Nucleus accumbens (tissue), 56 donors: Measurements from ENCODE around the gene SLK.

ENCODE experiments used
- DNase-seq, 56 donors: peaks; one replicate each; lab custom pipeline; 2025; lab: John Stamatoyannopoulos, UW

The SLK gene

DNA sequence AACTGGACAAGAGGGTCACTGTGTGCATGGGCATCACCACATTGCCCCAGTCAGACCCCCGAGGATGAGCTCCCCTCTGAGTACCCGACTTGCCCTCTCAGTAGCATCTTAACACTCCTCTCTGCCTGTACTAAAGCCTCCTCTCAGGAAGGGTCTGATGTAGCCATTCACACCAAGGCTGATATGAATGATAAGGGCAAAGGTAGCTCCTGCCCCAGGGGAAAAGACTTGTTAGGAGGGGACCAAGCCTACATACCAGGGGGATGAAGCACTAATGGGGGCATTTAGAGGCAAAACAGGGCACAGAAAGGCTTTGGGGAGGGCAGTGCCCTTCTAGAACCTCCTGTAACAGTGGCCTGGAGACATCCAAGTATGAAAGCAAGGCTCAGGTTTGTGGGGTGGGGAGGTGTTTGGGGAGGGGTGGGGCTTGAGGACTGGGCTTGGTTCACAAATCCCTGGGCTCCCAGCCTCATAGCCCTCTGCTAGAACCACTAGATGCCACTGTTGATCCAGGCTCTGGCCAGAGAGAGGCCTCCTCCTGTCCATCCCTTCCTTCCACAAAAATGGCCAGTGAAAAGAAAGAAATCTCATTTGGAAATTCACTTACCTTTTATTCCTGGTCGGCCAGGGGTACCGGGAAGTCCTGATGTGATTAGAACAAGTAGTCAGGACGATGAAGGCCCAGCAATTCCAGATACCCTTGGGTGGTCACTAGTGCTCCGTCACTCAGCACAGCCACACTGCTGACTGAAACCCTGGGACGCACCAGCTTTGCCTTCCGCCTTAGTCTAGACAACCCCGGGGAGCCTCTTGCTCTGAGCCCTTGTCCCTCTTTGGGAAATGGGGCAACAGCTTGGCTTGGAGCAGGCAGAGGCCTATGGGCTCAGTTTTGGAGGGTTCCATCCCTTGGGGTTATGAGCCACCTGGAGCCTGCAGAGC is 78.5 kb downstream of the SLK start:
- DNase-seq: peak in 44 of 56 donors; percentile 14 to 78 (median 46)

DNA sequence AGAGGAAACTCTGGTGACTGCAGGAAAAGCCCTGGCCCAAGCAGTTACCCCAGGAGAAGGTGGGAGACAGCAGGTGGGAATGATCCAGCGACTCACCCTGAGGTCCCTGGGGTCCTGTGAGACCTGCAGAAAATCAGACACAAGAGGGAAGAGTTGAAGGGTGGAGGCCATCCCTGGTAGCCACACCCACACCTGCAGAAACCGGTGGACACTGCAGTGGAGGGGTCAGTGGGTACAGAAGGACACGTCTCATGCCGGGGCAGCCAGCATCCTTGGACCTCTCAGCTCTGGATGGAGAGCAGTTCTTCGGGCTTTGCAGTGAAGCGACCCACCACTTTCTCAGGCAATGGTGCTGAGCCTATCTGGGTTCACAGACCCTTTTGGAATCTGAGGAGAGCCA is 79.7 kb downstream of the SLK start:
- DNase-seq: no peak

DNA sequence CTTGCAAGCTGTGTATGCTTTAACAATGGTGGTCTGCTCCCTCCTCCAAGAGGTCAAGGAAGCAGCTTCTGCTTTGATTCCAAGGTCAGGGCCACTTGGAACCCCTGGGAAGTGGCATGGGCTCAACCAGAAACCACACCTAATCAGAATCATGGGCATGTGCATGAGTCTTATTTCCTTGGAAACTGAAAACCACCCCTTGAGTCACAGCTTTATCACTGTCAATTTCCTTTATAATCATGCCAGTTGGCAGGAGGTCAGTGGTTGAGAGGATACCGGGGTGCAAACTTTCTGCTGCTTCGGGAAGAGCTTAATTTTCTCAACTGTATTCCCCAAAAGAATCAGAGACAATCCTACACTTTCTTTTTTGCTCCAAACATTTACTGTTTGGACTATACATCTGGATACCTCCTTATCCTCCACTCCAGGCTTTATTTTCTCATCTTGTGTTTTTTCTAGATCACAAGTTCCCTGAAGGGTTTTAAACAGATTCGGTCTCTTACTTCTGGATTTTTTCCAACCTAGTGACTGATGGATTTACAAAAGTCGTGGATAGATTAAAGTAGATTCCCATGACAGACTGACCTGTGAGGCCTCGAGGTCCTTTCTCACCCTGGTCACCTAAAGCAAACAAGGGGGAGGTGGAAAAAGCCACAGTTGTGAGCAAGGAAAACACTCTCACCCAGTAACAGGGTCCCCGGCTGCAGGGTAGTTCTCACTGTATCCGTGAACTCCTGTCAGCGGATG is 82.7 kb downstream of the SLK start:
- DNase-seq: no peak

DNA sequence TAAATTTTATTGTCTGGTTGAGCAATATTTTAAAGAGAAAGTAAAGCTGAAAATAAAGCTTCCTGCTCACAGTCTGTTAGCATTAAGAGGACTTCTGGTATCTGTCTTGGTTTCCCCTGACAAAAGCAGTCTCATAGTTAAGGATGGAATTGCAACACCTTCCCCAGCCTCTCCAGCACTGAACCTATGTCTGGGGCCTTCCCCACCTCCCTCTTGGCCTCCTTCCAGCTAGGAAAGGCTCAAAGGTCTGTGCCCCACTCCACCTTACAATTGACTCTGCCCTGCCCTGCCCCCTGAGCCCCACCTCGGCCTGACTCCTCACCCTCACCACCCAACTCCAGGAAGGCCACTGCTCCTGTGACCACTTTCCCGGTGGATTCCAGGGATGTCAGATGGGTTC is 85.5 kb downstream of the SLK start:
- no peak for DNase-seq

DNA sequence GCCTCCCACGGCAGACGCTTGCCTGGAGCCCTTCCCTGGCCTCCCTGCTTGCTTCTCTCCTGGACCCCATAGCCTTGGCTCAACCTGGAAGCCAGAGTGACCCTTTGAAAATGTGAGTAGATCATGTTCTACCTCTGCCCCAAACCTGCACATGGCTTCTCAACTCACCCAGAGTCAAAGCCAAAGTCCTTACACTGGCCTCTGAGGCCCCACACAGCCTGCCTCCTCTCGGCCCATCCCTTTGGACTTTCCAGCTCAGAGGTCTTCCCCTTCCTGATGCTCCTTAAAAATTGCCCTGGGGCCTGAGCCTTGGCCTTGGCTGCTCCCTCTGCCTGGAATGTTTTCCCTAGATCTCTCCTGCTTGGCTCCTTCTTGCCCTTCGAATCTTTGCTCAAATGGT is 86.3 kb downstream of the SLK start:
- no peak for DNase-seq

DNA sequence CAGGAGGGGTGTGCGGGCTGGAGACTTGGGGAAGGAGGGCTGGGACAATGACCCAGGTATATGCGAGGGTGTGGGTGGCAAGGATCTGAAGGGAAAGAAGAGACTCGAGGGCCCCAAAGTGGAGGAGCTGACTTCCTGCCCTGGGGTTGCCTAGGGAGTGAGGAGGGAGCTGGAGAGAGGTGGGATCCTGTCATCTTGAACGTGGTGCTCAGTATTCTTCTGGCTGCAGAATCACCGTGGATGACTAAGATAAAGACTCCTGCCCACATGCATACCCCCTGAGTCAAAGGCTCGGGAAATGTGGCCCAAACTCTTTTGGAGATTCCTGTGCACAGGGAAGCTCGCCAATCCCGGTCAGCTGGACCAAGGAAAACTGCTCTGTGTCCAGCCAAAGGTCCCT is 87.5 kb downstream of the SLK start:
- no peak for DNase-seq

DNA sequence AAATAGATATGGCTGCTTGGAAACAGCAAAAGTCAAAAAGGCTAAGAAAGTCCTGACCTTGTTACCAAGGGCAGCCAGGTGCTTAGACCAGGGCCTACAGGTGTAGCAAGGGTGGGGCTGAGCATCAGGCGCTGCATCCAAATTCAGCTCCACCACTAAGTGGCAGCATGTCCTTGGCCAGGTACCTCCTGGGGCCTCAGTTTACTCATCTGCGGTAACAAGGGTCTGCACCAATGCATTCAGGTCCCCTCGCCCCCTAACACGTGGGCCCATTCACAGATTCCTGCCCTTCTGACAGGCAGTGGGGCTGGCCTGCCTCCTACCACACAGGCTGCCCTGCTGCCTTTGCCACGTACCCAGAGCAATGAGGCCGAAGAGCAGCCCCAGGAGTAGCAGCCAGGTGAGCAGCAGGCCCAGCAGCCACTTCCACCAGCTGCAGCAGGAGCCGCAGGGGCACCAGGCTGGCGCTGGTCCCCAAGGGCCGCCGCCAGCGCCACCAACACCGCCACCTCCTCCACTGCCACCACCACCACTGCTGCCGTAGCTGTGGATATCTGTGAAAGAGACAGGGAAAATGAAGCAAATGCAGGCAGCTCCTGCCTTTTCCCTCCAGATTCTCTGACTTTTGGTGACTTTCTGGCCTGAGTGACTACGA is 89.8 kb downstream of the SLK start:
- no peak for DNase-seq

DNA sequence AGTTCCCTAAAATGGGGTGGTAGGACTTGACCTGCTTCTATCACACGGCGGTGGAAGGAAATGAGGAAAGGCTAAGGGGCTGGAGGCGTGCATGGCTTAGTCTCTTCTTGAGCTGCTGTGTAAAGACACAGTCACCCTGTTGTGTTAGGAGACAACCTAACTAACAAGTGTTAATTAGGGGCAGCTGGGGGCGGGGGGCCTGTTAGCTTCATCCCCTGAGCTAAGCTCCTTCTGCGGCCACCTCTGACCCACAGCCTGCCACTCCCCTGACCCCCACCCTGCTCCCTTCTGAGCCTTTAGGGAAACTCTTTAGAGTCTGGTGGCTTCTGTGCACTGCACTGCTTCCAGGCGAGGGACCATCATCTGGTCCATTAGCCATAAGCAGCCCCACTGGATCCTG is 90.8 kb downstream of the SLK start:
- DNase-seq: no peak

DNA sequence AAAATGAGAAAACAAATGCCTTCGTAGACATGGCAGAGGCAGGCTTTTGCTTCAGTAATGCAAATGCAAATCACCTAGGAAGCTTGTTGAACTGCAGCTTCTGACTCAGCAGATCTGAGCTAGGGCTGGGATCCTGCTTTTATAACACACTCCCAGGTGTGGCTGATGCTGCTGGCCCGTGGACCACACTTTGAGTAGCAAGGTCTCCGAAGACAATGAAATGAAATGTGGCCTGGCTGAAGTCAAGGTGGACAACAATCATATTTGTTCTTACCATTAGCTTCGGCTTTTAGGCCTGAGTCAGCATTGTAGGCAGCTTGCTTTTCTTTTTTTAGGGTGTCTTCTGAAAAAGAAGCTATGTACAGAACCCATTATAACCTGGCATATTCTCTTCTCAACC is 92.4 kb downstream of the SLK start:
- DNase-seq: peak in 4 of 56 donors; percentile 5 to 37 (median 14)

DNA sequence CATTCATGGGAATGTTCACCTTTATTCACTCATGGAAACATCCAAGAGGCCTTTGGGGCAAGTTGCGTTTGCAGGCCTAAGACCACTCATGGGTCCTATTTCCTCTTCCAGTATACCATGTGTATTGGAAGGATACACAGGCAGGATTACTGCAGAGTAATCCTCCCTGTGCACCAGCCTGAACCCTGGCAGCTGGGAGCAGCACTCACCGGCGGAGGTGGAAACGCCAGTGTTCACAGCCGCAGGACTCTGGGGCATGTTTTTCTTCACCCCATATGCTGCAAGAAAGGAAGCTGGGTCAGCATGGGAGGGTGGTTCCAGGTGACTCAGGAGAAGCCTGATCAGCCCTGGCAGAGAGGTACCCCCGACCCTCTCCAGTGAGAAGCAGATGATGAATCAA is 94.3 kb downstream of the SLK start:
- DNase-seq: no peak

DNA sequence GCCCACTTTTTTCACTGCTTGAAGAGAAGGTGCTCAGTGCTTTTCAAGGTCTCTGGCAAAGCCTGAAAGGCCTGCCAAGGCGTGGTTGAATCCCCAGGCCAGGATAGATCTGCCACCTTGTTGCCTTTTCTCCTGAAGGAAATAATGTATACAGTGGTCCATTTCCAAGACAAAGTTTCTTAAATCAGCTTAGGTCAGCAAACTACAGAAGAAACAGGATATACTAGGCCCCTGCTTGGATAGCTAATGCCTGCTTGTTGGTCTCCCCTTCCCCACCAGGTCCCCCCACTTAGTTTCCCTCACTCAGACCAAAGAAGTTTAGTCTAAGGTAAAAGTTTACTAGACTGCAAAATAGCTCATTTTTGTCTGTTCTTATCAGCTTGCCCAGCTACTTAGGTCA is 98.8 kb downstream of the SLK start:
- no peak for DNase-seq

DNA sequence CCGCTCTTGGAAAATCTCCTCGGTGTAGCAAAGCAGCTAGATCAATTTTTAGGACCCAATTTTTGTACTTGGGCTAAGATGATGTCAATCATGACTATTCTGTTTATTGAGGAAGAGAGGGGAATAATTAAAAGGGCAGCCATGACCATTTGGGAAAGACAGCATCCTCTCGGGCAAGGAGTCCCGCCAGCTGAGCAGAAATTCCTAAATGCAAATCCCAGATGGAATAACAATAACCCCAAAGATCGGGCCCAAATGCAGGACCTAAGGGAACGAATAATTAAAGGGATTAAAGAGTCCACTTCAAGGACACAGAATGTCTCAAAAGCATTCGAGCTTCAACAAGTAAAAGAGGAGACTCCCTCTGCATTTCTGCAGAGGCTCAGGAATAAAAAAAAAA is 100.0 kb downstream of the SLK start:
- DNase-seq: no peak

DNA sequence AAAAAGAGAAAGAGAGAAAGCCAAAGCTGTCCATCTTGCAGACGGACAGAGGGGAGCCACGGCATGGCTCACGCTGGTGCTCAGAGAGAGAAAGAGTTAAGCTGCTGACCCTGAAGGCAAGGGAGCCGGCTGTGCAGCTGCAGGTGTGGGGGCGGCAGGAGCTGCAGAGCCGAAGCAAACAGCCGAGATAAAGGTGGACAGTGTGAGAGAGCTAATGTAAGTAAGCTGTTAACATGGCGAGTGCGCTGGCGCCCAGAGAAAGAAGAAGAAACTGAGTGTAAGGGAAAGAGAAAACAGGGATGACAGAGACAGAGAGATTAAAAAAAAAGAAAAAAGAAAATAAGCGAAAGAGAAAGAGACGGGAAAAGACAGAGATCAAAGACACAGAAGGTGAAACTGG is 100.6 kb downstream of the SLK start:
- no peak for DNase-seq

DNA sequence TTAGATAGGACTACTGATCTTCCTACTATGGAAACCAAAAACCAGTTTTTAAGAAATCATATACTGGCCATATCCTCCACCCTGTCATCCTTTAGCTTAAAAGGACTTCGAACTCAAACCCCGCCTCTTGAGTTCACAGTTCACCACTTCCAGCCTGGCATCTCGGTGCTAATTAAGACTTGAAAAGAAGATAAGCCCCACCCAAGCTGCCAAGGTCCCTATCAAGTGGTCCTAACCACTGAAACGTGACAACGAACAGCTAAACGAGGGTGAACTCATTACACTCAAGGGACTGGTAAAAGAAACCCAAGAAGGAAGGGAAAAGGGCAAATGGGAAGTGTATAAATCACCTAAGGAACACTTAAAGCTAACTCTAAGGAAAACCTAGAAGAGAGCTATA is 102.7 kb downstream of the SLK start:
- DNase-seq: no peak

DNA sequence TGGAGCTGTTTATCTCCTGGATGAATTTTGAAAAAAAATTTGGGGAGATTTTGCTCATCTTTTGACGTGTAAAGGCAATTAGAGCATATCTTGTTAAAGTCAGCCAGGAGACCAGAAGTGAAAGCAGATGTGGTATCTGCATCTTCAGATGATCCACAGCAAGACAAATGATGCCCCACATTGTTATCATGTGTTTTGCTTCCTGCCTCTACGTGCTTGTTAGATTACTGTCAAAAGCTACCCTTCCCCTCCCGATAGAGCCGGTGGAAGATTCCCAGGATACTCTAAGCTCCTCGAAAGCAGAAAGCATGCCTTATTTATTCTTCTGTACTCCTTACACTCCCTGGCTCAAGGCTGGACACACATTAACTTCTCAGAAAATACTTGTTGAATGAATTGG is 105.8 kb downstream of the SLK start:
- no peak for DNase-seq

DNA sequence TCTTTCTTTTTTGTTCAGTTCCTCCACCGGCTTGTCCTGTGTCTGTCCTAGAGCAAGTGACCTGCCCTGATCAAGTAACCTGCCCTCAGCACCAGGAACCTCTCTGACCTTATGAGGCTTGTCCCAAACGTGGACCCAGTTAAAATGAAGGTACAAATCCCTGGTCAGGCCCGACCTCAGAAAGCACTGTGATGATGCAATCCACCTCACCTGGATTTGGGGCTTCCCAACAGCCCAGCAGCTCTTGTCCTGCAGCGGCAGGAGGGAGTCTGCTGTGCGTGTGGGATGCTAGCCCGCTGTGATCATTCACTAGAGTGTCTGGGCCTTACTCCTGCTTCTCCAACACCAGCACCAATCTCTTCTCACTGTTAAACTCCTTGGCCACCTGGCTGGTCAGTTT is 107.6 kb downstream of the SLK start:
- no peak for DNase-seq

DNA sequence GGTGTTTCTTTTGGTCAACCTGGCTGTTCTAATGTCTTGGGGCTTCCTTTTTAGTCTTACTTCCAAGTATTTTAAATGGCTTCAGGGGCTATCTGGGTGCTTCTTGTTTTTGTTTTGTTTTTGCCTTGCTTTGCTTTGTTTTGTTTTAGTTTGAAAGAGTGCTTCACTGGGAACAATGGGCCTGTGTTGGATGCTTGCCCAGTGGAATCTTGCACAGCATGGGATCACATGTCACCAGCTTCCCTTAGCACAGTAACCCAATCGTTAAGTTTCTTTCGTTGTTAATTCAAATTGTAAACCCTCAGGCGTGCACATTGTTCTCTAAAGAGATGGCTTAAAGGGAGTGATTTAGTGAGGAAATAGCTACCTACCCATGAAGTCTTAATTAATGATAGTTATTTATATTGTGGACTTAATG is 109.8 kb downstream of the SLK start:
- DNase-seq: peak in 44 of 56 donors; percentile 3 to 81 (median 41)

DNA sequence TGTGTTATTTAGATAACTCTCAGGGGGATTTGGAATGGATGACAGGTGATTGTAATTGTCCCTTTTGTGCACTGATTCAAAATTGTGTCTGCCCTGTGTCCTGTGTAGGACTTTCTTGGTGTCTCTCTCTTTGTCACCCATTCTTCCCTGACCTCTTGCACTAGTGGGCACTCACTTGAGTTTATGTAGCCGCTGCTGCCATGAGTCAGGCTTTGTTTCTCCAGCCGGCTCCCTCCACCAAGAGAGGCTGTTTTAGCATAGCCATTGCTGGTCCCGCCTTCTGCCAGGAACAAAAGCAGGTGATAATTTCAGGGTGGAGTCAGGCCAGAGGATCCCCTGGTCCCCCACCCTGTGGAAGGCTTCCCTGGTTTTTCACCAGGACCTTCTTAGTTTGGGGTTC is 110.3 kb downstream of the SLK start:
- DNase-seq: peak in 8 of 56 donors; percentile 4 to 24 (median 15)

DNA sequence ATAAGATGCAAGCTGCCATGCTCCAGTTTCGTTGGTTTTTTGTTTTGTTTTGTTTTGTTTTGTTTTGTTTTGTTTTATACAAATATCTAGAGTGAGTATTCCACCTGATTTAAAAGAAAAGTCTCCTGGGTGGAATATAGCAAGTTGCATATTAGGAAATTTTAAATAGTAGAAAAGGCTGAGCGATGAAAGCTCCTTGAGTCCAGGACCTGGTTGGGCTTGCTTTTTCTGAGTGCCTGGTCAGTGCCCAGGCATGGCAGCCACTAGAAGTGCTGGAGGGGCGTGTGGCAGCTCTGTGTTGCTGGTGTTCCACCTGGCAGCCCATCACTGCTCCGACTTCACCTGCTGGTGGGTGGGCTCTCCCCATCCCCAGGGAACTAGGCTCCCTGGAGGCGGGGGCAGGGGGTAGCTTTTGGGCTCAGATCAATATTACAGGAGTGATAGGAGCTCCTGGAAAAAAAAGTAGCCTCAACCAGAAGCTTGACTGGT is 110.8 kb downstream of the SLK start:
- no peak for DNase-seq
